Hematopoietic multipotent progenitor cell treated with erythropoietin and hydrocortisone succinate and interleukin-3 and kit ligand, for 6 days (in vitro differentiated cells): ENCODE data around the gene DOCK7.
"Not testable (repeated sequence)": the region's sequence is repeated elsewhere in the genome, so short reads cannot be mapped to it uniquely, and the experiment has no call there.

Source experiments
- DNase-seq: peaks from one replicate; pipeline ENCODE4 v3.0.0-alpha.2; 2015

Gene DOCK7

DNA sequence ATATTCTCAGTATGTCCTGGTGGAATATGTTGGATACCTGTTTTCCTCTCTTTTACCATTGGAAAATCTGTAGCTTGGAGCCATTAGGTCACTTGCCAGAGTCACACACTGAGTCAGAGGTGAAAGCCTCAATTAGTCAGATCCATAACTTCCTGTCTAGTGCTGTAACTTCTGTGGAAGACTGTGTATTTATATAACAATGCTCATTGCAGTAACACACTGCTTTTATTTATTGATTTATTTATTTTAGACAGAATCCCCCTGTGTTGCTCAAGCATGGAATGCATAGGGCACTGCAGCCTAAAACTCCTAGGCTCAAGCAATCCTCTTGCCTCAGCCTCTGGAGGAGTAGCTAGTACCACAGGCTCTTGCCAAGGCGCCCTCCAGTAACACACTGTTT, 1.3 kb upstream of the DOCK7 start:
- DNase-seq: peak; percentile 39

DNA sequence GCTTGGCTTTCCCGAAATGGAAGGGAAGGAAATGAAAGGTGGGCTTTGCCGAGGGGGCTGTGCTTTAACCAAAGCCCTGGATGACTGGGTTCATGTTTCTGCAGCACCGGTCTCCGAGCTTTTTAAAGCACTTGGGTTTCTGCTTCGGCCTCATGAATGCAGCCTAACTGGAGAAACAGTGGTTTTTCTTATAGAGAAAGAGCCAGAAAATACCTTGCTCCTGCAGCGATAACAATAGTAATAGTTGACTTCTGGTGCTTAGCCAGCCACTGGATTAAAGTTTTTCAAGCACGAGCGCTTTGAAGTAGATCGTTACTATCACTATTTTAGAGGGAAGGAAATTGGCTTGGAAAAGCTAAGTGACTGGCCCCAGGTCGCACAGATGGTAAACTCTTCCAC, 500 bp upstream of the DOCK7 start:
- DNase-seq: peak; percentile 36

DNA sequence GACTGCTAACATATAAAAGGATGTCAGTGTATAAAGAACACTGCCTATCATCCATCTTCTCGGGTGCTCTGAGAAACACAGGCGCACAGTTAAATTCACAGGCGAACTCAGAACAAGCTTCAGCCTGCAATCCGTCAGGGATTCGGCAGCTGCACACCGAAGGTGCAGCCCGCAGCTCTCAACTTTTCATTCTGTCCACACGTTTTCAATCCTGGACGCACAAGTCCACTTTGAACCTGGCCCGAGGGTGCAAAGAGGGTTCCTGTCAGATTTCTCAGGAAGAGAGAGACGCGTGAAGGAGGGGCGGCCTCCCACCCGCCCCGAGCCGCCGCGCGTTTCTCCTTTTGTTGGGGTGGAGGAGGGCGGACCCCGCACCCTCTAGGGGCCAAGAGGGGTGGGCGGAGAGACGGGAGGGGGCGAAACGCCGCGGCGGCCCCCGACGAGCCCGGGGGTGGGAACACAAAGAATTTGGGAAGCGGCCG, 724 bp downstream of the DOCK7 start:
- peak; percentile 55 for DNase-seq

DNA sequence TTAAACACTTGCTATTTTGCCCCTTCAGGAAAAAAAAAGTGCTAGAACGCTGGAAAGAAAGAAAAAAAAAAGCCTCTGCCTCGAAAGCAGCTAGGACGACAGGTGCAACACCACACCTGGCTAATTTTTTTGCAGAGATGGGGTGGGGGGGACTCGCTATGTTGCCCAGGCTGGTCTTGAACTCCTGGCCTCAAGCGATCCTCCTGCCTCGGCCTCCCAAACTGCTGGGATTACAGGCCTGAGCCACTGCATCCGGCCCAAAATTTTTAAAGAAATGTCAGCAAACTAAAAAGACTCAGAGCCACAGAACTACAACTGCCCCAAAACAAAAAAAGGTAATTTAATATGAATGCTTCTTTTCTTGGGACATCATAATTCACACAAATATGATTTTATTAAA, 1.4 kb downstream of the DOCK7 start:
- DNase-seq: no peak

DNA sequence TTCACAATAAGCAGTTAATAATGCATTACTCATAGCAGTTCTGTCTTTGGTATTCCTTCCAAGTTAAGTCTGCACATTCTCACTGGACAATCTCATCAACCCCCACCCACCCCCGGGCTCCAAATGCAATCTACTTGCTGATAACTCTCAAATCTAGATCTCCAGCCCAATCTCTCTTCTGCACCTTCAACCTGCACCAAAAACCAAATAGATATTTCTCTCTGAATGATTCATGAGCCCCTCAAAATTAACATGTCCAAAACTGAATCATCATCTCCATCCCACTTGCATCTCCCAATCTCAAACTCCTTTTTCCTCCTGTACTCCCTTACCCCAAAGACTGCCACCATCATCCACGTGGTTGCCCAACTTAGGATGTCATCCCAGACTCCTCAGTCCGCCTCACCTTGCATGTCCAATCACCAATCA, 2.7 kb downstream of the DOCK7 start:
- peak; percentile 26 for DNase-seq

DNA sequence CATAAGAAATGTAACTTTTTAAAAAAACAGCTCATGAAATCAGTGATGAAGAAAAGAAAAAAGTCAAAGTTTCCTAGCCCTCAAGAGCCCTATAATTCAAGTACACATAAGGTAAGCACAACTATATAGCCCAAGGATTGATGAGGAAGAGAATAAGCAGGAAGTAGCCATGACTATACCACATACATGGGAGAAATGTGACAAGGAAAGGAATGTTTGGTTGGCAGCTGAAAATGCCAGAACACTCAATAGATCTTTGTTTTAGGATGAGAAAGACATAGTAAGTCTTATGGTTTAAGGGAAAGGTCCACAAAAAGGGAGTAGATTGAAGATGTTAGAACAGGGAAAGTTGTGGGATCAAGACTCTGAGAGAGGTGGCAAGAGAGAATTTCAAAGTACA, 5.7 kb downstream of the DOCK7 start:
- DNase-seq: no peak

DNA sequence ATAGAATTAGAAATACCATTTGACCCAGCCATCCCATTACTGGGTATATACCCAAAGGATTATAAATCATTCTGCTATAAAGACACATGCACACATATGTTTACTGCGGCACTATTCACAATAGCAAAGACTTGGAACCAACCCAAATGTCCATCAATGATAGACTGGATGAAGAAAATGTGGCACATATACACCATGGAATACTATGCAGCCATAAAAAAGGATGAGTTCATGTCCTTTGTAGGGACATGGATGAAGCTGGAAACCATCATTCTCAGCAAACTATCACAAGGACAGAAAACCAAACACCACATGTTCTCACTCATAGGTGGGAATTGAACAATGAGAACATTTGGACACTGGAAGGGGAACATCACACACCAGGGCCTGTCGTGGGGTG, 7.2 kb downstream of the DOCK7 start:
- not testable (repeated sequence) for DNase-seq

DNA sequence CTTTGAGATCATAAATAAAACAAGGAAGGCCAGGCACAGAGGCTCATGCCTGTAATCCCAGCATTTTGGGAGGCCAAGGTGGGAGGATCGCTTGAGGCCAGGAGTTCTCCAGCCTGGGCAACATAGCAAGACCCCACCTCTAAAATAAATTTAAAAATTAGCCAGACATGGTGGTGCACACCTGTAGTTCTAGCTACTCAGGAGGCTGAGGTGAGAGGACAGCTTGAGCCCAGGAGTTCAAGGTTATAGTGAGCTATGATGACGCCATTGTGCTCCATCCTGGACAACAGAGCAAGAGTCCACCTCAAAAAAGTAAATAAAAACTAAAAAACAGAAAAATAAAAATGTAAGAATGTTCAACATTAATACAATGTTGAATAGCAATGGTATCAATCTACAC, 10.4 kb downstream of the DOCK7 start:
- not testable (repeated sequence) for DNase-seq

DNA sequence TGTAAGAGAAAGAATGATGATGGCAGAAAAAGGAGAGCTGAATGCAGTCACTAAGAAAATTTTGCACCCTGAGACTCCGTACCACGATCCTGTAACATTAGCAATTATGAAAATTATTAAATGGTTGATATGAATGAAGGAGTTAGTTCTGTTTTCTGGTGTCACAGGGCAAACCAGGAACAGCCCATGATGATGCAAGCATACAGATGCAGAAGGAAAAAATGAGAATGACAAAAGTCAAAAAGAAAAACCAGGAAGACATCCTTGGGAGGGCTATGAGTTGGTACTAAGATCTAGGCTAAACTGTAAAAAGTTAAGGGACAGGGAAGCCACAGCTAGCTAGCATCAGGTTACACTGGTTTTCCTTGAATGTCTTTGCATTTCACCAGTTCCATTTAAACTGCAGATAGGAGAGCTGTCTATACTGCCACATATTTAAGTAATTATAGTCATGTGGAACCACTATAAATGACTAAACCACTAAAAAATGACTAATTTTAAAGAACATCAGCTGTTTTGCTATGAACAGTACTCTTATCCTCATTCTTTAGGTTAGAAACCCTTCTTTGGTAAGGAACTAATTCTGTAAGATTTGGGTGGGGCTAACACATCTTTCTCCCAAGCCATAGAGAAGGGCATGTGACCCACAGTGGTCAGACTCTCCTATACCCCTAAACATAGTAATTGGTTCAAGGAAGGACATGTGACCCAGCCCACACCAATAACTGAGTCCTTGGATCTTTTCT, 11.4 kb downstream of the DOCK7 start:
- peak; percentile 7 for DNase-seq

DNA sequence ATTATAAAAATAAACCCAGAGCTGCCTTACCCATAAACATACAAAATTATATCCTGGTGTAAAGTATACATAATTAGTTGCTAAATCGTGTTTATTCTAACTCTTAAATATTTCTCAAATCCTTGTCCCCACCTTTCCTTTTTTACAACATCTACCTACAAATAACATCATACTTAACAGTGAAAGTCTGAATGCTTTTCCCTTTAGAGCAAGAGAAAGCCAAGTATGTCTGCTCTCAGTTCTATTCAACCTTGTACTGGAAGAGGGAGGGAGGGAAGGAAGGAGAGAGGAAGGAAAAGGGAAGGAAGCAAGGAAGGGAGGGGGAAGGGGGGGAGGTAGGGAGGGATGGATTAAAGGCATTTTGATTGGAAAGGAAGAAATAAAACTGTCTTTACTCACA, 14.6 kb downstream of the DOCK7 start:
- DNase-seq: no peak

DNA sequence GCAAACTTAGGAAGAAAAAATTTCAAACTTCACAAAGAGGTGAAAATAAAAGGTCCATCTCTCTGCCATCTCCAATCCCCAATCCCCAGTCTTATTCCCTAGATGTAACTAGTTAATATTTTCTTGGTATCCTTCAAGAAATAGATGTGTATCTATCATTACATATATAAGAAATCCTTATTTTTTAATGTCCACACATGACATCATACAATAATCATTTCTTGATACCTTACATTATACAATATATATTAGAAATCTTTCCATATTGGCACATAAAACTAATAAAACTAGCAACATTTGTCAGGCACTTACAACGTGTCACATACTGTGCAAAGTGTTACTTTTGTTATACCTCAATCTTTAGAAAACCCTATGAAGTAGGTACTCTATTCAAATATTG, 16.2 kb downstream of the DOCK7 start:
- DNase-seq: no peak

DNA sequence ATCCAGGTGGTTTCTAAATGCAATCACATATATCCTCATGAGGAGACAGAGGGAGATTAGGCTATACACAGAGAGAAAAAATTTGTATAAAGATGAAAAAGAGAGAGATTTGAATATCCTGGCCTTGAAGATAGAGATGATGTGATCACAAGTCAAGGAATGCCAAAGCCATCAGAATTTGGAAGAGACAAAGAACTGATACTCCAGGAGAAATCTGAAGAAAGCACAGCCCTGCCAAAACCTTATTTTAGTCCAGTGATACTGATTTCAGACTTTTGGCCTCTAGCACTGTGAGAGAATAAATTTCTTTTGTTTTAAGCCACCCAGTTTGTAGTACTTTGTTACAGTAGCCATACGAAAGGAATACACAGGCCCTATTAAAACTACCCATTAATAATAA, 33.4 kb downstream of the DOCK7 start:
- no peak for DNase-seq

DNA sequence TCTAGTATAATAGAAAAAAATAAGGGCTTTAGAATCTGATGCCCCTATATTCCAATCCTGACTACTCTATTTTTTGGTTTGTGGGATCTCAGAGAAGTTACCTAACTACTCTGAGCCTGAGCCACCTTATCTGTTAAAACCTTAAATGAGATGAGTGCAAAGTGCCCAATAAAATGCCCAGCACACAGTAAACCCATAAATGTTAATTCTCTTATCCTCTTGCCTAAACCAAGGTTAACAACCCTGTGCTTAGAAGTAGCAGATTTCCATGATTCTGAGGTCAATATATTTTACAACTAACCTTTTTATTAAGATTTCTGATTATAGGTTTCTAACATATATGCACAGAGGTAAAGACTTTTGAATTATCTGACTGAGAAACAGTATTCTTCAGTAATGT, 35.8 kb downstream of the DOCK7 start:
- no peak for DNase-seq

DNA sequence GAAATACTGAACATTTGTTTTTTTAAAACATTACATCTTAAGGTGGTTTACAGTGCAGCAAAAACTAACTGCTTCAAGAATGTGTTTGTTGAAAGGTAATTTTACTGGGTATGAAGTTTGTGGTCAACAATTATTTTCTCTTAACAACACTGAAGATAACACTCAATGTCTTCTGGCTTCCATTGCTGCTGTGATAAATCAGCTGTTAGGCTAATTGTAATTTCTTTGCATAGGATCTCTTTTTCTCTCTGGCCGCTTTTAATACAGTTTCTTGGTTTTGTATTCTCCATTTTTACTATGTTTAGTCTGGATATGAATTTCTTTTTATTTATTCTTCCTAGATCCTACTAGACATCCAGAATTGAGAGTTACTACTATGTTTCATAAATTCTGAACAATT, 44.9 kb downstream of the DOCK7 start:
- DNase-seq: no peak

DNA sequence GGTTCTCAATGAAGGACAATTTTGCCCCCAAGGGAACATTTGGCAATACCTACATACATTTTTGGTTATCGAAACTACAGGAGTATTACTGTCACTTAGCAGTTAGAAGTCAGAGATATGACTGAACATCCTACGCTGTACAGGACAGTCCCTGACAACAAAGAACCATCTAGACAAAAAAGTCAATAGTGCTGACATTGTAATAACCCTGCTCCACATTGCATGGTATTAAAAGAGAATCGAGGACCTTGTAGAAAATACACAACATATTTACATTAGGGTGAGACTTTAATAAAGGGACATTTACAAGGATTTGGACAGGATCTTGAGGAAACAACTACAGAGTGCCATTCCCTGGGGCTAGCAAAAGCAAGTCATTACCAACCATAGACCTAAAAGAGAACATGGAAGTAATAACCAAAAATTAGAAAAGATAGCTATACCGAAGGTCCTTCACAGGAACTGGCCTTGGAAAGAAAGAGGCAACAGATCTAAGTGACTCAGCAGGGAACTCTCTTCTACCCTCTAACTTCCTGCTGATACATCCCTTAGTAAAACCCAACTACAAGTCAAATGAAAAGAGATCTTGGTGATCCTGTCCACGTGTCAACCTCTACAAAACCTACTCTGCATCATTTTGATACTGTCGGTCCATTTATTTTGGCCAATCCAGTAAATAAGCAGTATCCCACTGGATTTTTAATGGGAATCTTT, 50.6 kb downstream of the DOCK7 start:
- DNase-seq: no peak

DNA sequence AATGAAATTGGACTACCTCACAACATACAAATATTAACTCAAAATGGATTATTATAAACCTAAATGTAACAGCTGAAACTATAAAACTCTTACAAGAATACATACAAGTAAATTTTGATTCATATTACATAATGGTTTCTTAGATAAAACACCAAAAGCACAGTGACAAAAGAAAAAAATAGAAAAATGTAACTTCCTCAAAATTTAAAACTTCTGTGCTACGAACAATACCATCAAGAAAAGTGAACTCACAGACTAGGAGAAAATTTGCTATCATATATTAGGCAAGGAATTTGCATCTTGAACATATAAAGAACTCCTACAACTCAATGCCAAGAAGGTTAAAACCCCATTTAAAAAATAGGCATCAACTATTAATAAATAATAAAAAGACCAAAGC, 59.7 kb downstream of the DOCK7 start:
- DNase-seq: peak; percentile 8

DNA sequence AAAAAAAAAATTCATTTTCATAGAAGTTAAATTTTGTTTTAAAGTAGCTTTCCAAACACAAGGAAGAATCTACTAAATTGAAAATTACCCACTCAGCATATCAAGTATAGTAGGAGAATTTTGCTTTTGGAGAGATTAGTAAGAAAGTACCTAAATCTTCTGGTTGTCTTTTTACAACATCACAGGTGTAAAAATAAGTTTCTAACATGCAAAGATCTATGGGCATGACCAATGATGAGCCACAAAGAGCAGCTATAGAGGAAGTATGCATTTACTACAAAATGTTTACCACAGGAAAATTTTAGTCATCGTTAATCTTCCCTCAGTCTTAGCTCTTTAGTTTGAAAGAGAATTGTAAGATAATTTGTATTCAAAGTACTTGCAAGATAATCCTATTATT, 62.8 kb downstream of the DOCK7 start:
- DNase-seq: peak; percentile 7

DNA sequence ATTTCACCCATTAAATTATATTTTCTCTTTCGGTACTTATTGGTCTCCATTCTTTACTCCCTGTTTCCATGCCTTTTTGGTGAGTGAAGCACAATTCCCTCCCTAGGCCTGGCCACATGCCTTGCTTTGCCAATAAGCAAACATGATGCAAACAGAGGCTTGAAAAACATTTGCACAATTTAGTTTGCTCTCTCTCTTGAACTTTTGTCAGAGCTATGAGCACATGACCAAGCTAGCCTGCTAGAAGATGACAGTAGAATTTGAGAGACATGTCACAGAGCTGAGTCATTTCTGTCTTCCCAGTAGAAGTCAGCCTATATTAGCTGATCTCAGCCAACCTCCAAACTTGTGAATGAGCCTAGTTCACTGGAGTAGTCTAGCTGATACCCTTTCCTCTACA, 66.3 kb downstream of the DOCK7 start:
- peak; percentile 41 for DNase-seq

DNA sequence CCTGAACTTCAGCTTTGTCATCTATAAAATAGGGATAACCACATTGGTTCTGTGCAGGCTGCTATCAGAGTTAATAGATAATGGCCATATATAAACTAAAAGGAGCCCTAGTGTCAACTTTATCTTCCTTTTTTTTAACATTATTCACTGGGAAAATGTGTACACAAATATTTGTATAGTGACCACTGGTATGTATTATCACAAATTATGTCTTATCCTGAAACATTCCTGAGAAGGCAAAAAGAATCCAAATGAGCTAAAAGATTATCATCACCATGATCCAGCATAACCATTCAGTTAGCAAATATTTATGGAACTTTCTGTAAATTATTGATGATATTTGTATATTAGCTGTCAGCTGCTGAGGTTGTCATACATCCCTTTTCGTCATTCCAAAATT, 74.3 kb downstream of the DOCK7 start:
- no peak for DNase-seq

DNA sequence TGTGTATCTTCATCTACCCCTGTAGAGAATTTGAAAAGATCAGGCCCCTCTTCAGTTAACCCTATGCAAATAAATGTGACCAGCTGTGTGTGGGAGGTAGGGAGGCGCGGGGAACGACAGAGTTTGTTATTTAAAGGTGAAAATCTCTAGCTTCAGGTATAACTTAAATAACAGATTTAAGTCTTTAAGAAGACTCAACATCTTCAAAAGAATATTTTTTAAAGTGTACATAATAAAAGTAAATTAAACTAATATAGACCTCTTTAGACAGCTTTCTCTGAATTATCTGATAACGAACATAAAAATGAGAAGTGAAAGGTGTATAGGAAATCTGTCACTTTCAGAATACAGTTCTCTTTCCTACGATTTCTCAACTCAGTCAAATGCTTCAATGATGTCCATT, 74.9 kb downstream of the DOCK7 start:
- DNase-seq: no peak

DNA sequence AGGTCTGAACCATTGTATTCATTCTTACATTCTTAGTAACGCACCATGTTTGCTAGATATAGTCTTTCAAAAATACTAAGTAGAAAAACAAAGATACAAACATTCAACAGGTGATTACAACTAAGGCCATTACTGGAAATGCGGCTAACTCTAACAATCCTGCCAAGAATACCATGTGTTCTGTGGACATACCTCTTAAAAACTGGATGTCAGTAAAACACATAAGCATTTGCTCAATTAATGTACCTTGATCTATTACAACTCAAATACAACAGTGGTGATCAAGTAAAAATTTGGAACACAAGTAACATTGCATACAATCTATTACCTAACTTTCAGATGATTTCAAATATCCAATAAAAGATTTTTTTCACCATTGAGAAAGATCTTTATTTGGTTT, 75.4 kb downstream of the DOCK7 start:
- DNase-seq: no peak

DNA sequence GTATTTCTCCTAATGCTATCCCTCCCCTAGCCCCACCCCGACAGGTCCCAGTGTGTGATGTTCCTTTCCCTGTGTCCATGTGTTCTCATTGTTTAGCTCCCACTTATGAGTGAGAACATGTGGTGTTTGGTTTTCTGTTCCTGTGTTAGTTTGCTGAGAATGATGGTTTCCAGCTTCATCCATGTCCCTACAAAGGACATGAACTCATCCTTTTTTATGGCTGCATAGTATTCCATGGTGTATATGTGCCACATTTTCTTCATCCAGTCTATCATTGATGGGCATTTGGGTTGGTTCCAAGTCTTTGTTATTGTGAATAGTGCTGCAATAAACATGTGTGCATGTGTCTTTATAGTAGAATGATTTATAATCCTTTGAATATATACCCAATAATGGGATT, 77.6 kb downstream of the DOCK7 start:
- DNase-seq: not testable (repeated sequence)

DNA sequence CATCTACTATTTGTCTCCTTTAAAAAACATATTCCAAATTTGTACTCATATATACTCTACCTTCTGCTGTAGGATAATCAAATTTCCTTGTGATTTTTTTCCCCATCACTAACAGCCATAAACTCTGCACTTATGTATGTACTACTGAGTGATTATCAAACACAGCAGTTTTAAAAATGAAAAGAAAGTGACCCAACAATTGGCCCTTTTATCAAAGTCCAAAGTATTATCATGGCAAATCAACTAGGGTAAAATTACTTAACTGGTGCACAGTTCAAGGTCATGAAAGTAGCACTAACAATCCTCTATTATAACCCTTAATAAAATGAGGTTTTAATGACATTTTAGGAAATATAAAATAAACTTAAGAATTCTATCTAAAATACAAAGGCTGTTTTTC, 79.3 kb downstream of the DOCK7 start:
- no peak for DNase-seq

DNA sequence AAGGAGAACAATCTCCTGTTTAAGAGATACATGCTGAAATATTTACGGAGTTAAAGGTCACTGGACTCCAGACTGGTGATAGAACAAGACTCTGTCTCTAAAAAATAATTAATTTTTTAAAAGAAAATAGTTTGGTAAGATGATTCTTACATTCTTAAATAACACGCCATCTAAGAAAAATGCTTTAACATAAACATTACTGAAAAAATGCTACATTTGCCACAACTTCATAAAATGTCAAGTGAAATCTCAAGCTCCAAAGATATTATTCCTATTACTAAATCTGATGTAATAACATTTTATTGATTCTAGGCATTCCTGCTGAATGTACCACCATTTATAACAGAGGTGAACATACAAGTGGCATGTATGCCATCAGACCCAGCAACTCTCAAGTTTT, 86.7 kb downstream of the DOCK7 start:
- no peak for DNase-seq

DNA sequence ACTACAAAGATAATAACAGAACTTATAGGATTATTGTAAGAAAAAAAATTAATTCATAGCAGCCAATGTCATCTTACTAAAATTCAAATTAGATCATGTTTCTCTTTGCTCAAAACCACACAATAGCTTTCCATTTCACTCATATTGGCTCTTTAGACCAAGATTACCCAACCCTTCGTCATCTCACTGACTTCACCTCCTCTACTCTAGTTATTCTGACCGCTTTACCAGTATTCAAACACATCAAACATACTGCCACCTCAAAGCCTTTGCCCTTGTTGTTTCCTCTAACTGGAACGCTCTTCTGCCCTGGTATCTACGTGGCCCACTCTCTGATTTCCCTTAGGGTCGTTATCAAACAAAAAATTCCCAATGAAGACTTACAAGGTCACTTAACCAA, 89.1 kb downstream of the DOCK7 start:
- DNase-seq: no peak
